Measurements from ENCODE around the gene WDR3.

Gene WDR3

GRCh38 chr1:117981455-117982192 is 52.1 kb downstream of the WDR3 start:
- TF ChIP-seq CTCF (IDR thresholded peaks at IDR 0.05; ENCODE audit: extremely low read depth, insufficient read depth, missing control alignments): no peak
- DNase-seq (ENCODE audit: low spot score): no peak
- in situ Hi-C loops (cut with MboI; ENCODE audit: low pct_unique_long_range_greater_than_20kb, low sequenced_read_pairs, unreplicated experiment): no loop called here

- DNase-seq (ENCODE audit: low spot score): no peak
- in situ Hi-C loops (cut with MboI; ENCODE audit: low pct_unique_long_range_greater_than_20kb, low sequenced_read_pairs, unreplicated experiment): no loop called here
- TF ChIP-seq CTCF (IDR thresholded peaks at IDR 0.05; ENCODE audit: extremely low read depth, insufficient read depth, missing control alignments): no peak
These were observed 55.7 kb downstream of the WDR3 start for GRCh38 chr1:117985239-117985638.

- in situ Hi-C loops (cut with MboI; ENCODE audit: low pct_unique_long_range_greater_than_20kb, low sequenced_read_pairs, unreplicated experiment): no loop called here
- TF ChIP-seq CTCF (IDR thresholded peaks at IDR 0.05; ENCODE audit: extremely low read depth, insufficient read depth, missing control alignments): no peak
- DNase-seq (ENCODE audit: low spot score): no peak
These were observed 56.4 kb downstream of the WDR3 start for GRCh38 chr1:117985973-117986372.

GRCh38 chr1:118004312-118004711 is 74.8 kb downstream of the WDR3 start:
- DNase-seq (ENCODE audit: low spot score): no peak
- in situ Hi-C loops (cut with MboI; ENCODE audit: low pct_unique_long_range_greater_than_20kb, low sequenced_read_pairs, unreplicated experiment): no loop called here
- TF ChIP-seq CTCF (IDR thresholded peaks at IDR 0.05; ENCODE audit: extremely low read depth, insufficient read depth, missing control alignments): no peak

GRCh38 chr1:118007391-118007790 is 77.9 kb downstream of the WDR3 start:
- DNase-seq (ENCODE audit: low spot score): no peak
- TF ChIP-seq CTCF (IDR thresholded peaks at IDR 0.05; ENCODE audit: extremely low read depth, insufficient read depth, missing control alignments): no peak
- in situ Hi-C loops (cut with MboI; ENCODE audit: low pct_unique_long_range_greater_than_20kb, low sequenced_read_pairs, unreplicated experiment): no loop called here

GRCh38 chr1:118008011-118008410 is 78.5 kb downstream of the WDR3 start:
- in situ Hi-C loops (cut with MboI; ENCODE audit: low pct_unique_long_range_greater_than_20kb, low sequenced_read_pairs, unreplicated experiment): no loop called here
- no peak for TF ChIP-seq CTCF (IDR thresholded peaks at IDR 0.05; ENCODE audit: extremely low read depth, insufficient read depth, missing control alignments)
- DNase-seq (ENCODE audit: low spot score): no peak

Data from GM13977 (cell line).